Right renal cortex interstitium (tissue), 3 donors: ENCODE results near the gene SCN1B. TPM values are rescaled to one million over a fixed set of nuclear protein-coding genes. Genes with fewer than 3 reads are reported as not detected.
"Not testable (repeated sequence)": the region's sequence is repeated elsewhere in the genome, so short reads cannot be mapped to it uniquely, and the experiment has no call there.

Source experiments
- DNase-seq, 3 donors: peaks; one replicate each; pipeline ENCODE4 v3.0.0-alpha.2; 2013; ENCODE audit warnings: low read depth in 3 of 3, low spot score in 2 of 3
- polyA plus RNA-seq, 3 donors: library from polyadenylated mRNA; unstranded; fragments of 120-200 nt; gene quantifications; one replicate each; pipeline ENCODE4 v1.2.1, GENCODE V29; 2013; ENCODE audit not compliant: insufficient read length in 3 of 3

SCN1B gene
- polyA plus RNA-seq, 3 donors: 0.55 to 0.92 (median 0.64) TPM

DNA sequence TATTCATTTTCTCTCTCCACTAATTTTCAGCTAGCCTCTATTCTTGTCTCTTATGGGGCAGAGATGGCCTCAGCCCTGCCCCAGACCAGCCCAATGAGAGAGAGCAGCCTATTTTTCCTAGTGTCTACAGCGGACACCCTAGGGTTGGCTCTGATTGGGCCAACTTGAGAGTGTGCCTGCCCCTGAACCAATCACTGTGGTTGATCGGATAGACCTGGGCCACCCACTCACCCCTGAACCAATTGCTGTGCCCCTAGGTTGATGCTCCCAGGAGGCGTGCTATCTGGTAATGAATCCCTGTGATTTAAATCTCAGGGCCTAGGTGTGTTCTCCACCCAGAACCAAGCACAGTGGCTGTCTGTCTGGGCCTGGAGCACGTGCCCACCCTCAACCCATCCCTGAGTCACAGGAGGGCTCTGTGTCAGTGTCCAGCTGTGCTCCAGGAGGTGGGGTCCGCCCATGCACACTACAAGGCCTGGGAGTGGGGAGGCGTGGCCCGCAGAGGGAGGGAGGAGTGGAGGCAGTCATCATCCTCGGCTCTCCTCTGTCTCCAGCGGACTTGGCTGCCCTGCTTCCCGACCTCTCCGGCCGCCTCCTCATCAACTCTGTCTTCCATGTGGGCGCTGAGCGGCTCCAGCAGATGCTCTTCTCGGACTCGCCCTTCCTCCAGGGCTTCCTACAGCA lies 14.9 kb upstream of the SCN1B start:
- no peak for DNase-seq

GRCh38 chr19:35015954-35016351 lies 14.3 kb upstream of the SCN1B start:
- DNase-seq: no peak

GRCh38 chr19:35017507-35017906 lies 12.8 kb upstream of the SCN1B start:
- DNase-seq: no peak

- no peak for DNase-seq
Observed at GRCh38 chr19:35018379-35018778, 11.9 kb upstream of the SCN1B start.

GRCh38 chr19:35019144-35019543 lies 11.1 kb upstream of the SCN1B start:
- no peak for DNase-seq

DNA sequence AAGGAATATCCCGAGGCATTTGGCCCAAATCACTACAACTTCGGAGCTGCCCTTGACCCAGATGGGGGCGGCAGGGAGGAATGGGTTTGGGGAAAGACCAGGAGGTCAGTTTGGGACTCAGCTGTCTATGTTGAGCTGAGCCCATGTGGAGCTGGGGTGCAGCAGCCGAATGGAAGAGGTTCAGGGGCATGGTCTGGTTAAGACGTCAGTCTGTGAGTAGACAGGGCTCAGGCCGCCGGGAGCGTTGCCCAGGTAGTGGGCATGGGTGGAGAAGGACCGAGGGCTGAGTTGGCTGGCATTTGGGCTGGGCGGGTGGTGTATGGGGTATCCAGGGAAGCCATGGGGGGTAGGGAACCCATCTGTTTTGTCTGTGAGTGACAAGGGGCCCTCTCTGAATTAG lies 9.3 kb upstream of the SCN1B start:
- no peak for DNase-seq

DNA sequence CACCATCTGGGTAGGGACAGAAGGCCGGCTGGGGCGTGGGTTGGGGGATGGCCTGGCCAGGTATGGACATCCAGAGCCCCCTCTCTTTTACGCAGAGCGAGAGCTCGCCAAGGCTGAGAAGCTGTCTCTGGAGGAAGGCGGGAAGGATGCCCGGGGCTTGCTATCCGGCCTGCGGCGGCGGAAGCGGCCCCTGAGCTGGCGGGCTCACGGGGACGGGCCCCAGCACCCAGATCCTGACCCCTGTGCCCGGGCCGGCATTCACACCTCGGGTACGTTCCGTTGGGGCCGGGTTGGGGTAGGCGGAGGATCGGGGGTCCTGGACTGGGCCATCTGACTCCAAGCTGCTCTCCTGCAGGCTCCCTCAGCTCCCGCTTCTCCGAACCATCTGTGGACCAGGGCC lies 8.7 kb upstream of the SCN1B start:
- DNase-seq: no peak

- DNase-seq: no peak
Observed at GRCh38 chr19:35022460-35022859, 7.8 kb upstream of the SCN1B start.

GRCh38 chr19:35023428-35023827 lies 6.8 kb upstream of the SCN1B start:
- DNase-seq: no peak

GRCh38 chr19:35024095-35024494 lies 6.2 kb upstream of the SCN1B start:
- no peak for DNase-seq

DNA sequence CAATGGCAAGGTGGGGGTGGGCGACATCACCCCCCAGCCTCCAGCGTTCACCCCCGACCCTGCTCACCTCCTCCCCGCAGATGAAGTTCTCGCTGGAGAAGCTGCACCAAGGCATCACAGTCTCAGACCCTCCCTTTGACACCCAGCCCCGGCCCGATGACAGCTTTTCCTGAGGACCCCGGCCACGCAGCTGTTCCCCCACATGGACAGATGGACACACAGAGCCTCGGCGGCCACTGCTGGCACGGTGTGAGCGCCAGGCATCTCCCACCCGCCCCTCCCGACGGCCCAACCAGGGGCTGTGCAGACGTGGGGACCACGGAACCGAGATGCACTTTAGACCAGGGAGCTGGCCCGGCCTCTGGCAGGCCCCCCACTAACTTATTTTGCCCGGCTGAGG lies 4.3 kb upstream of the SCN1B start:
- DNase-seq: no peak

DNA sequence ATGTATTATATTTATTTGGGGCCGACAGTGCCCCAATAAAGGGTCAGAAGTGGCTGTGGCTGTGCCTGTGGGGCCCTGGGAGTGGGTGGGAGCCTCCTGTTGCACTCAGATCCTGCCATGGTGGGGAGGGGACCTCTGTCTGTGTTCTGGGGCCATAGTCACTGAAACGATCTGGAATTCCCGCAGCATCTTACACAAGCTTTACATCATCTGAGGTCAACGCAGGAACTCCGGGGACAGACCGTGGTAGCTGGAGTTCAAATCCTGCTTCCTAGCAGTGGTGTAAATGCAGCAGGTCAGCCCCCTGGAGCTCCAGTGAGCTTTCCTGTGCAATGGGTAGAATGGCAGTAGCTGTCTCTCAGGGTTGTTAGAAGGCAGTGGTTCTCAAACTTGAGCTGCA lies 3.9 kb upstream of the SCN1B start:
- DNase-seq: no peak

- DNase-seq: no peak
Observed at GRCh38 chr19:35027009-35027408, 3.3 kb upstream of the SCN1B start.

GRCh38 chr19:35027851-35028599 lies 2.2 kb upstream of the SCN1B start:
- no peak for DNase-seq

DNA sequence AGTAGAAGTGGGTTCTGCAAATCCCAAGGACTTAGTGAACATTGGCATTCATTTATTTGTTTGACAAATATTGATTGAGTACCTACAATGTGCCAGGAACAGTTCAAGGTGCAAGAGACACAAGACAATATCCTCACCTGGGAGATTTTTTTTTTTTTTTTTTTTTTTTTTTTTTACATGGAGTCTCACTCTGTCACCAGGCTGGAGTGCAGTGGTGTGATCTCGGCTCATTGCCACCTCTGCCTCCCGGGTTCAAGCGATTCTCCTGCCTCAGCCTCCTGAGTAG lies 1.7 kb upstream of the SCN1B start:
- DNase-seq: not testable (repeated sequence)

- not testable (repeated sequence) for DNase-seq
Observed at GRCh38 chr19:35029275-35029736, 964 bp upstream of the SCN1B start.

DNA sequence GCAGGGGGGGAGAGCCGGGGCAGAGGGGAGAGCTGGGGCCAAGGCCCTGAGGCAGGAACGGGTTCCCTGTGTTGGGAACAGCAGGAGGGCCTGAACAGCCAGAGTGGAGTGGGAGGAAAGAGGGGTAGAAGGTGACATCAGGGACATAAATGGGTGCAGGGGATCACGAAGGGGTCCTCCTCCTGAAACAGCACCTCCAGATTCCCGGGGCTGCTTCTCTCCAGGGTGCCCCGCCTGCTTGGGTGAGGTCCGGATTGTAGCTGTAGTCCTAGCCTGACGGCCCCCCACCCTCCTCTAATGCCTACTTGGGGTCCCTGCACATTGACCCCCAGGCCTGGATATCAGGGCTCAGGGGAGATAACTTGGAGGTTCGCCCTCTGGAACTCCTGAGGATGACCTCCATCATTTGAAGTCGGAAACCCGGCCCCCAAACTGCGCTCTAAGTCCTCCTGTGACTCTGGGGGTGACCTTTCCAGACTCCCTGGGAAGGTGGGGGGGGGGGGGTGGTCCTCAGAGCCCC lies 473 bp upstream of the SCN1B start:
- DNase-seq: no peak

GRCh38 chr19:35031072-35031881 lies 1.0 kb downstream of the SCN1B start:
- DNase-seq: no peak

- no peak for DNase-seq
Observed at GRCh38 chr19:35032356-35032865, 2.1 kb downstream of the SCN1B start.

GRCh38 chr19:35033067-35034004 lies 3.1 kb downstream of the SCN1B start:
- no peak for DNase-seq
